ENCODE results near the gene SYNC.
A peak's percentile ranks its signal among the peaks of the same experiment; 100 is the strongest.
"Not testable (repeated sequence)": the region's sequence is repeated elsewhere in the genome, so short reads cannot be mapped to it uniquely, and the experiment has no call there.

Gene SYNC

GRCh38 chr1:32652244-32652962 lies 50.2 kb downstream of the SYNC start:
- DNase-seq (ENCODE audit: extremely low read depth, low read depth): no peak
- TF ChIP-seq CTCF (IDR thresholded peaks at IDR 0.05; ENCODE audit: low read depth, low read length, missing control alignments): no peak
- peak overlapping the region; percentile 87 for H3K4me3 ChIP-seq (replicated peaks; ENCODE audit: low read depth, low read length)

GRCh38 chr1:32651461-32652073 lies 51.0 kb downstream of the SYNC start:
- DNase-seq (ENCODE audit: extremely low read depth, low read depth): no peak
- peak overlapping the region; percentile 87 for H3K4me3 ChIP-seq (replicated peaks; ENCODE audit: low read depth, low read length)
- TF ChIP-seq CTCF (IDR thresholded peaks at IDR 0.05; ENCODE audit: low read depth, low read length, missing control alignments): no peak

DNA sequence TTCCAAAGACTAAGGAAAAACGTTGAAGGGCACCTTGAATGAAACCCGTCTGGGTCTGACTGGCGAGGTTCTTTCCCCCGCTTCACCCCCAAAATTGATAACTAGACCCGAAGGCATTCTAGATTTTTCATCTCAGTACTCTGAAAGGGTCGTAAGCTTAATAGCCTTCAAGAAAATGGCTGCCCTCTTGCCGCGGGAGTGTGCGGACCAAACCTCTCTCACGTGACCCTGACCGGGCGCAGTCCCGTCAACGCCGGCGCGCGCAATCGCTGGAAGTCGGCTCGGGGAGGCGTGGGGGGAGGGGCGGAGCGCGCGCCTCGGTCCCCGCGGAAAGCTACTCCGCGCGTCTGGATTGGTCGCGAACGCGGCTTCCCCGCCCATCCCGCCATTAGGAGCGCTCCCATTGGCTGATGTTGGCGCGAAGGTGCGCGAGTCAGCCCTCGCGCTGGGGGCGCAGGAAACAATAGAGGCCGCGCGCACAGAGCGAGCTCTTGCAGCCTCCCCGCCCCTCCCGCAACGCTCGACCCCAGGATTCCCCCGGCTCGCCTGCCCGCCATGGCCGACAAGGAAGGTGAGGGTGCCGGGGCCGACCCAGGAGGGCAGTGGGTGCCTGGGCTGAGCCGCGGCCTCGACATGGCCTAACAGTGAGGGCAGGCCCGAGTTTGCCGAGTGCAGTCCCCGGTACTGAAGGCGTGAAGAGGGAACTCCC lies 51.7 kb downstream of the SYNC start, which contains the start of gene RBBP4:
Gene RBBP4 (plus strand): TSS at position 457 of the 709 bp plus-strand sequence. CDS start 99 bp downstream, at position 556.
- H3K4me3 ChIP-seq (replicated peaks; ENCODE audit: low read depth, low read length): peak within 1 kb of the TSS; percentile 87
- DNase-seq (ENCODE audit: extremely low read depth, low read depth): peak; percentile 80
- no peak for TF ChIP-seq CTCF (IDR thresholded peaks at IDR 0.05; ENCODE audit: low read depth, low read length, missing control alignments)

DNA sequence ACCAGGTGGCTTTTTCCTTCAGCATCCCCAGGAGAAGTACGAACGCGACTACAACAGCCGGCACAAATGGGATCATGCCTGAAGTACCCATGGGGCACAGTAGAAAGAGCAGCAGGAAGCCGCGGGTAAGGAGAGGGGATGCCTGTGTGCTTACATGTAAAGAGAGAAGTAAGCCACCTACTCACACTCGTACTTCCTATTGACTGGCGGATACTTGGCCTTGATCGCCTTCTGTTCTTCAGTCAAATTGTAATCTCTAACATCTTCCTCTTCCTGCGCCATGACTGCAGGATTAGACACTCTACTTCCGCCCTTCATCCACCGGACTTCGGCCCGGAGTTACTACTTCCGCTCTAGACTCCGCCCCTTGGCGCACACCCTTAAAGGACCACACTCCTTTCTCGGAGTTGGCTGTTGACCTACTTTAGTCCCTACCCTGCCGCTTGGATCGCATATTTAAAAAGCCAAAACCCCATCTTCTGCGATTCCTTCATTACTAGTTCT lies 52.3 kb downstream of the SYNC start, which contains the start of gene ZBTB8OS:
Gene ZBTB8OS (minus strand): TSS at position 303 of the 504 bp plus-strand sequence. CDS start 21 bp downstream, at position 282.
- H3K4me3 ChIP-seq (replicated peaks; ENCODE audit: low read depth, low read length): peak within 1 kb of the TSS; percentile 87
- DNase-seq (ENCODE audit: extremely low read depth, low read depth): peak; percentile 84
- TF ChIP-seq CTCF (IDR thresholded peaks at IDR 0.05; ENCODE audit: low read depth, low read length, missing control alignments): no peak

DNA sequence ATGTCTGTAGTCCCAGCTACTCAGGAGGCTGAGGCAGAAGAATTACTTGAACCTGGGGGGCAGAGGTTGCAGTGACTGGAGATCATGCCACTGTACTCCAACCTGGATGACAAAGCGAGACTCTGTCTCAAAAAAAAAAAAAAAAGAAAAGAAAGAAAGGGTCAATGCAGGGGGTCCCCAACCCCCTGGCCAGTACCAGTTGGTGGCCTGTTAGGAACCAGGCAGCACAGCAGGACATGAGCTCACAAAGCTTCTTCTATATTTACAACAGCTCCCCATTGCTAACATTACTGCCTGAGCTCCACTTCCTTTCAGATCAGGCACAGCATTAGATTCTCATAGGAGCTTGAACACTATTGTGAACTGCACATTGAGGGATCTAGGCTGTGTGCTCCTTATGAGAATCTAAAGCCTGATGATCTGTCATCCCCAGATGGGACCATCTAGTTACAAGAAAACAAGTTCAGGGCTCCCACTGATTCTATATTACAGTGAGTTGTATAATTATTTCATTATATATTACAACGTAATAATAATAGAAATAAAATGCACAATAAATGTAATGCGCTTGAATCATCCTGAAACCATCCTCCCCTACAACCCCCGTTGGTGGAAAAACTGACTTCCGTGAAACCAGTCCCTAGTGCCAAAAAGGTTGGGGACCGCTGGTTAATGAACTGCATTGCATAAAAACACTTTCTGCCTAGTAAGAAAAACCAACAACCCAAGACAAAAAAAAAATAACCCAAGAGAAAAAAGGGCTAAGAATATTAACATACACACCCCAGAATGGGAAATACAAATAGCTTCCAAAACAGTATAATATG lies 55.0 kb downstream of the SYNC start:
- no peak overlapping the region for H3K4me3 ChIP-seq (replicated peaks; ENCODE audit: low read depth, low read length)
- no peak for TF ChIP-seq CTCF (IDR thresholded peaks at IDR 0.05; ENCODE audit: low read depth, low read length, missing control alignments)

GRCh38 chr1:32644426-32644825 lies 58.1 kb downstream of the SYNC start:
- no peak for DNase-seq (ENCODE audit: extremely low read depth, low read depth)
- no peak for TF ChIP-seq CTCF (IDR thresholded peaks at IDR 0.05; ENCODE audit: low read depth, low read length, missing control alignments)
- no peak overlapping the region for H3K4me3 ChIP-seq (replicated peaks; ENCODE audit: low read depth, low read length)

More for the DNA sequence above, 55.0 kb downstream of the SYNC start:
- no peak for DNase-seq (ENCODE audit: extremely low read depth, low read depth)

GRCh38 chr1:32642292-32642827 lies 60.2 kb downstream of the SYNC start:
- DNase-seq (ENCODE audit: extremely low read depth, low read depth); H3K4me3 ChIP-seq (replicated peaks; ENCODE audit: low read depth, low read length): not testable (repeated sequence)
